Measurements from ENCODE around the gene NCKIPSD. TPM values are rescaled to one million over a fixed set of nuclear protein-coding genes. Genes with fewer than 3 reads are reported as not detected.

The NCKIPSD gene
- total RNA-seq, 1 donor from 2014 or later: 102 TPM

DNA sequence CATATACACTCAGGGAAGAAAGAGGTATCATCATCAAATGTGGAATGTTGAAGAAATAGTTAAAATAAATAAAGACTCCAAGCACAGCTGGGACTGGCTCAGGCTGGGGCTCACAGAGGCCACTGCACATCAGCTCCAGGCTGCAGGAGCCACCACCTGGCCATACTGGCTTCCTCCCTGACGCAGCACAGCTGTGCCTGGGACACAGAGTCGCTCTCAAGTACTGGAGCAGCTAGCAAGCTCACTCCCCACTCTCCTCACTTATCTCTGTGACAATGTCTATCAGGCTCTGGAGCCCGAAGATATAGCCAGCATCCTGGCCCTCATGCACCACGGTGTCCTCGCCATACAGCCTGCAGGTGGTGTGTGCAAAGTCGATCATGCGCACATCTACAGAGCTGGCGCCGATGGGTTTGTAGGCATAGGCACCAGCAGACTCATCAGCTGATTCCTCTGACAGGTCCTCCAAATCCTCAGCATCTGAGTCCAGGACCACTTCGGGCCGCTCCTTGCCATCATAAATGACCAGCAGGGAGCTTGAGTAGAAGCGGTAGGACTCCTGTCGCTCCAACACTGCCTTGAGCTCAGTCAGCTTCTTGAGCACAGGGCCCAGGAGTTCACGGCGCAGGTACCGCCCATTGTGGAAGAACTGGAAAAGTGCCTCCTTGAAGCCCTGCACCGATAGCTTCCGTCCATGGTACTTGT lies 2.5 kb upstream of the NCKIPSD start:
- Histone ChIP-seq H3K9me3 (no peaks in the 10 kb centered on the region), H3K4me3 (no peak overlapping the region), H3K36me3 (peaks cover 57 to 61% of the 10 kb centered on the region in 2 donors), H3K27me3 (no peaks in the 10 kb centered on the region), H3K4me1 (peaks cover 10 to 23% of the 10 kb centered on the region in 2 donors), H3K27ac (no peak overlapping the region)
- TF ChIP-seq, protein P1, sequence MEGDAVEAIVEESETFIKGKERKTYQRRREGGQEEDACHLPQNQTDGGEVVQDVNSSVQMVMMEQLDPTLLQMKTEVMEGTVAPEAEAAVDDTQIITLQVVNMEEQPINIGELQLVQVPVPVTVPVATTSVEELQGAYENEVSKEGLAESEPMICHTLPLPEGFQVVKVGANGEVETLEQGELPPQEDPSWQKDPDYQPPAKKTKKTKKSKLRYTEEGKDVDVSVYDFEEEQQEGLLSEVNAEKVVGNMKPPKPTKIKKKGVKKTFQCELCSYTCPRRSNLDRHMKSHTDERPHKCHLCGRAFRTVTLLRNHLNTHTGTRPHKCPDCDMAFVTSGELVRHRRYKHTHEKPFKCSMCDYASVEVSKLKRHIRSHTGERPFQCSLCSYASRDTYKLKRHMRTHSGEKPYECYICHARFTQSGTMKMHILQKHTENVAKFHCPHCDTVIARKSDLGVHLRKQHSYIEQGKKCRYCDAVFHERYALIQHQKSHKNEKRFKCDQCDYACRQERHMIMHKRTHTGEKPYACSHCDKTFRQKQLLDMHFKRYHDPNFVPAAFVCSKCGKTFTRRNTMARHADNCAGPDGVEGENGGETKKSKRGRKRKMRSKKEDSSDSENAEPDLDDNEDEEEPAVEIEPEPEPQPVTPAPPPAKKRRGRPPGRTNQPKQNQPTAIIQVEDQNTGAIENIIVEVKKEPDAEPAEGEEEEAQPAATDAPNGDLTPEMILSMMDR (IDR thresholded peaks at IDR 0.05): no peak
- intact Hi-C loops (cut with DNase I): loop anchor here (5.0 kb wide), 1 partner anchor 131 kb away; the partner anchor contains the start of gene PFKFB4
- no peak for DNase-seq (ENCODE audit: low spot score in 2 of 2)

DNA sequence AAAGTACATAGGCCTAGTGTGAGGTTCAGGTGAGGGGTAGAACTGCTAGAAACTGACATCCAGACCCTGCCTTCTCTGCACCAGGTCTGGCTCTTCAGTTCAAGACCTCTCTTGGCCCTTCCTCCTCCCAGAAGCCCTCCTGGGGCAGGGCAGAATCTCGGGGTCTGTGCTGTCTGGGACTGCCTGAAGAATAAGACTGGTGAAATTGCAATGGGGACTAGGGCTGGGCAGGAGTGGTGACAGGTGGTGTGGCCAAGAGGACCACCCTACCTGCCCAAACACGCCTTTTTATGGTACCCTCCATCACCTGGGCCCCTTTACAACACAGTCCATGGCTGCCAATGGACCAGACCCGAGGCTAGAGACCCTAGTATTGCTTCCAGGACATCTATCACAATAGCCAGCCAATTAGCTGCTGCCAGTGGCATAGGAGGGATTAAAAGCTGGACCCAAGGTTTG lies 1.5 kb upstream of the NCKIPSD start:
- intact Hi-C loops (cut with DNase I): loop anchor here (5.0 kb wide), 1 partner anchor 130 kb away; the partner anchor contains the start of gene PFKFB4
- Histone ChIP-seq H3K4me1 (peaks cover 10 to 23% of the 10 kb centered on the region in 2 donors), H3K27me3 (no peaks in the 10 kb centered on the region), H3K4me3 (no peak overlapping the region), H3K27ac (peak overlapping the region; percentile 27 to 90), H3K36me3 (peaks cover 49 to 56% of the 10 kb centered on the region in 2 donors), H3K9me3 (no peaks in the 10 kb centered on the region)
- DNase-seq (ENCODE audit: low spot score in 2 of 2): no peak
- TF ChIP-seq, protein P1 (IDR thresholded peaks at IDR 0.05): no peak

DNA sequence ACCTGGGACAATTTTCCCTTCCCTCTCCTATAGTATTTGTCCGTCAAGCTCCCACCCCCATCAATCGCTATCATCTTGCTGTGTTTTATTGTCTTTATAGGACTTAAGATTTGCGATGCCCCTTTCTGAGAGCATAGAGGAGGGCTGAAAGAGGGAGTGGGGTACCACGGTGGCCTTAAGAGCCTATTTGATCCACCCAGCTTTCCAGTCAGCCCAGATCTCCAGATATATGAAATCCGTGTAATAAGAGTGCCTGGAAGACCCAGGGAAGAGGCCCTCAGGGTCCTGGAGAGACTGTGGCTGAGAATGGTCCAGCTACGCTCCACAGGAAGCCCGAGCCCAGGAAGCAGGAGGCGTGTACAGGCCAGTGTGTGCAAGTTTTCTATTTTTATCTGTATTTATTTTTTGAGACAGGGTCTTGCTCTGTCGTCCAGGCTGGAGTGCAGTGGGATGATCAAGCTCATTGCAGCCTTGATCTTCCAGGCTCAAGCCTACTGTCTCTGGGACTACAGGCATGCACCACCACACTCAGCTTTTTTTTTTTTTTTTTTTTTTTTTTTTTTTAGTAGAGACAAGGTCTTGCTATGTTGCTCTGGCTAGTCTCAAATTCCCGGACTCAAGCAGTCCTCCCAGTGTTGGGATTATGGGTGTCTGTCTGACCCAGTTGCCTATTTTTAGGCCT lies 964 bp upstream of the NCKIPSD start:
- H3K36me3 ChIP-seq: peaks cover 49 to 56% of the 10 kb centered on the region in 2 donors
- no peaks in the 10 kb centered on the region for H3K27me3 ChIP-seq
- H3K27ac ChIP-seq: peak overlapping the region; percentile 86 to 90
- peaks cover 10 to 23% of the 10 kb centered on the region in 2 donors for H3K4me1 ChIP-seq
- intact Hi-C loops (cut with DNase I): loop anchor here (1.0 to 5.0 kb wide), 2 partner anchors 129 to 221 kb away; partner anchors contain the start of gene PFKFB4
- no peak for DNase-seq (ENCODE audit: low spot score in 2 of 2)
- H3K4me3 ChIP-seq: peak overlapping the region; percentile 81 to 94
- no peaks in the 10 kb centered on the region for H3K9me3 ChIP-seq
- TF ChIP-seq, protein P1 (IDR thresholded peaks at IDR 0.05): no peak

DNA sequence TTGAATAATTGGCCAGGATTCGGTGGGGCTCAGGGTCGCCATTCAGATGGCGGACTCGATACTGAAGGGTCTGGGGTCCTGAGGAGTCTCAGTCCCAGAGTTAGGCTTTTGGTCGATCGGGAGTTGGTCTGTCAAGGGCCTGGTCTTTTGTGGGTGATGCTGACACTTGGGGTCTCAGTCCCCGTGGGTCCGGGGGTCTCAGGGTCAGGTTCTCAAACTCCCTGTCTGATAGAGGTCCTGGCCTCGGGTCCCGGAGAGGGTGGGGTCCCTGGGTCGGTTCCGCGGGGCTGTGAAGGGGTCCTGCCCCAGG lies 467 bp downstream of the NCKIPSD start:
- no peaks in the 10 kb centered on the region for H3K27me3 ChIP-seq
- peak overlapping the region; percentile 86 to 90 for H3K27ac ChIP-seq
- TF ChIP-seq, protein P1 (IDR thresholded peaks at IDR 0.05): no peak
- H3K36me3 ChIP-seq: peaks cover 49 to 56% of the 10 kb centered on the region in 2 donors
- H3K4me1 ChIP-seq: peaks cover 10 to 23% of the 10 kb centered on the region in 2 donors
- intact Hi-C loops (cut with DNase I): loop anchor here (1.0 to 5.0 kb wide), 4 partner anchors 21 to 128 kb away; partner anchors contain the start of genes IP6K2 and PFKFB4
- no peak for DNase-seq (ENCODE audit: low spot score in 2 of 2)
- no peaks in the 10 kb centered on the region for H3K9me3 ChIP-seq
- H3K4me3 ChIP-seq: peak overlapping the region; percentile 81 to 94

DNA sequence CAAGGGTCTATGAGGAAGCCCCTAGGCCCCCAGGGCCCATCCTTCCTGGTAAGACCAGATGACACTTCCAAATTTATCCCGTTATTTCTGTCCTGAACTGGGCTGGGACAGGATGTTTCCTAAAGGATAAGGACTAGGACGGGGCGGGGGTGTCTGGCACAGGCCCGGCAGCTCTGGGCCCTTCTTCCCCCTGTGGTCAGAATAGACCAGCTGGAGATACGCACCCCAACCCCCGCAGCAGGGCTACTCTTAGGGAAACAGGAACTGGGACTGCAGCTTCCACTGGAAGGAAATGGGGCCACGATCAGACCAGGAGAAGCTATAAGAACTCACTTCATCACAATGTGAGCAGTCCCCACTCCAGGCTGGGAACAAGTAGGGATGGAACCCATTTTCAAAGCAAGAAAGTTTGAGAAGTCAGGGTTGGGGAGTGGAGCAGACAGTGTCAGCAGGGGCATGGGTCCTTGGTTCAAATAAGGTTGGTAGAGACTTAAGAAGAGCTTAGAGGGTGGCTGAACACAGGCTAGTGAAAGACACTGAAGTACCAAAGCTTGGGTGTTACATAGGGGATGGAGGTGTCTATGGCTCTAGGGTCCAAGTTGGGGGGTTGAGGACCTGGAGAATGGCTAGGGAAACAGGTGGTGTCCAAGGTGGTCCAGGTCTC lies 1.1 kb downstream of the NCKIPSD start:
- Histone ChIP-seq H3K4me1 (peaks cover 10 to 23% of the 10 kb centered on the region in 2 donors), H3K4me3 (peak overlapping the region; percentile 81 to 94), H3K9me3 (no peaks in the 10 kb centered on the region), H3K36me3 (peaks cover 49 to 56% of the 10 kb centered on the region in 2 donors), H3K27ac (peak overlapping the region; percentile 86 to 90), H3K27me3 (no peaks in the 10 kb centered on the region)
- DNase-seq (ENCODE audit: low spot score in 2 of 2): no peak
- TF ChIP-seq, protein P1 (IDR thresholded peaks at IDR 0.05): no peak
- intact Hi-C loops (cut with DNase I): loop anchor here (1.0 to 5.0 kb wide), 4 partner anchors 20 to 127 kb away; partner anchors contain the start of genes IP6K2 and PFKFB4
